Activated T-helper 17 cell treated with anti-CD3 and anti-CD28 coated beads, Interleukin-2, amount 50 U/mL, for 72 hours (primary cell): Measurements from ENCODE around the gene GALNT2. TPM values are rescaled to one million over a fixed set of nuclear protein-coding genes. Genes with fewer than 3 reads are reported as not detected.

ENCODE experiments used
- ATAC-seq: fragments of 150-1000 bp; cut with Tn5 transposase; replicated peaks from 2 replicates; pipeline ENCODE4 v1.10.0; 2021; ENCODE audit warnings: mild to moderate bottlenecking, moderate library complexity
- H3K27ac Mint-ChIP-seq: one replicate; pipeline ENCODE4 v1.8.0; 2022; ENCODE audit warnings: mixed read lengths
- H3K27me3 Mint-ChIP-seq: one replicate; pipeline ENCODE4 v1.8.0; 2022; ENCODE audit warnings: mixed read lengths
- H3K36me3 Mint-ChIP-seq: one replicate; pipeline ENCODE4 v1.8.0; 2022; ENCODE audit warnings: low read depth, mild to moderate bottlenecking, mixed read lengths
- H3K4me1 Mint-ChIP-seq: one replicate; pipeline ENCODE4 v1.8.0; 2022; ENCODE audit warnings: mixed read lengths
- H3K4me3 Mint-ChIP-seq: one replicate; pipeline ENCODE4 v1.8.0; 2022; ENCODE audit warnings: mild to moderate bottlenecking, mixed read lengths
- H3K9me3 Mint-ChIP-seq: one replicate; pipeline ENCODE4 v1.8.0; 2022; ENCODE audit warnings: mixed read lengths
- total RNA-seq, 2 donors: library from RNA; stranded (reverse); gene quantifications; one replicate each; pipeline ENCODE4 v1.2.3, GENCODE V29; 2022

GALNT2 gene
- total RNA-seq, 2 donors from 2014 or later: 49.7 to 53.6 TPM

DNA sequence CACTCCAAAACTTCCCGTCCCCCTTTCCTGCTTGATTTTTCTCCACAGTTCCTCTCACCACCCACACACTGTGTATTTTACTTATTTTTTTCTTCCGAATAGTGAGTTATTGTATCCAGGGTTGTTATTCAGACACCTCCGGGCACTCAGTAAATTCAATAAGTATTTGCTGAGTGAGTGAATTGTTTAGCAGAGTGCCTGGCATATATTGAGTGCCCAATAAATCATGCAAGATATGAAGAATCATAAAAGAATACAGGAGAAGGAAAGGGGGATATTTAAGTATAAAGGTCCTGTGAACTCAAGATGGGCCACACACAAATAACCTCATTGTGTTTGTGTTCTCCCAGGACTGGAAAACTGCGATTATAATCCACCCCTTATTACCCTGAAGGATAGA, 139.9 kb downstream of the GALNT2 start:
- Mint-ChIP-seq H3K4me3 (no peak overlapping the region), H3K27me3 (no peaks in the 10 kb centered on the region), H3K4me1 (peaks cover 34% of the 10 kb centered on the region), H3K27ac (peak overlapping the region; percentile 36), H3K36me3 (peaks cover 70% of the 10 kb centered on the region), H3K9me3 (no peaks in the 10 kb centered on the region)
- ATAC-seq: no peak

DNA sequence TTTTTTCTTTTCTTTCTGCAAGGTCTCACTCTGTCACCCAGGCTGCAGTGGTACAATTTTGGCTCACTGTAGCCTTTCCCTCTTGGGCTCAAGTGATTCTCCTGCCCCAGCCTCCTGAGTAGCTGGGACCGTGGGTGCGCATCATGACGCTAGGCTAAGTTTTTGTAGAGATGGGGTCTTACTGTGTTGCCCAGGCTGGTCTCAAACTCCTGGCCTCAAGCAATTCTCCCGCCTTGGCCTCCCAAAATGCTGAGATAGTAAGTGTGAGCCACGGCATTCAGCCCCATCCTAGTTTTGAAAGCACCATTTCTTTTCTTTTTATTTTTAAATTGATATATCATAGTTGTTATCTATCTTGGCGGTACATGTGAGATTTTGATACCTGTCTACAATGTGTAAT, 140.6 kb downstream of the GALNT2 start:
- peaks cover 40% of the 10 kb centered on the region for H3K4me1 Mint-ChIP-seq
- H3K27ac Mint-ChIP-seq: peak overlapping the region; percentile 99
- no peaks in the 10 kb centered on the region for H3K9me3 Mint-ChIP-seq
- peaks cover 71% of the 10 kb centered on the region for H3K36me3 Mint-ChIP-seq
- ATAC-seq: no peak
- no peaks in the 10 kb centered on the region for H3K27me3 Mint-ChIP-seq
- peak overlapping the region; percentile 80 for H3K4me3 Mint-ChIP-seq

DNA sequence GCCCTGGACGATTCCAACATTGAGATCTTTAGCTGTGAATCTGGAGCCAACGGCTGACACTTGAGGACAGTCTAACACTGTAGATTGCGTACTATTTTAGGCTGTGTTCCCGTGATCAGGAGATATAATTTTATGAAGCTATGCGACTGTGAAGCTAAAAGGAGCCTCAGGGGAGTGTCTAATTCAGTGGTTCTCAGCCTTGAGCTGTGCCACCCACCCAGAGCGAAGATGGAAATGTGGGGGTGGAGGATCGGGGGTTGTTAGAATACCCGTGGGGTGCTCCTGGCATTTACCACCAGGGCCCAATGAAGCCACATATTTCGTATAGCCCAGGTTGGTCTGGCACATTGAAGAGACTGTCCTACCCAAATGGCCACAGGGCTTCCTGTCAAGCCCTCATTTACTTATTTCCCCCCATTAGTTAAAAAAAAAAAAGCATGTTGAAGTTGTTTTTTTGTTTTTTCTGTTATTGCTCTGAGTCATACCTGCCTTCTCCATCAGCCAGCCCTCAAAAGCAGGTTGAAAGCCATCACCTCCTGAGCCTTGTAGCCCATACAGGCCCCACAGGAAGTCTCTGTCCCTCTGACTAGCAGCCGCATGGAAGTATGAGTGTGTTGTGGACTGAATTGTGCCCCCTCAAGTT, 141.7 kb downstream of the GALNT2 start:
- H3K4me1 Mint-ChIP-seq: peaks cover 51% of the 10 kb centered on the region
- no peaks in the 10 kb centered on the region for H3K27me3 Mint-ChIP-seq
- peak overlapping the region; percentile 80 for H3K4me3 Mint-ChIP-seq
- H3K27ac Mint-ChIP-seq: peak overlapping the region; percentile 99
- peak; percentile 82 for ATAC-seq
- no peaks in the 10 kb centered on the region for H3K9me3 Mint-ChIP-seq
- H3K36me3 Mint-ChIP-seq: peaks cover 68% of the 10 kb centered on the region

DNA sequence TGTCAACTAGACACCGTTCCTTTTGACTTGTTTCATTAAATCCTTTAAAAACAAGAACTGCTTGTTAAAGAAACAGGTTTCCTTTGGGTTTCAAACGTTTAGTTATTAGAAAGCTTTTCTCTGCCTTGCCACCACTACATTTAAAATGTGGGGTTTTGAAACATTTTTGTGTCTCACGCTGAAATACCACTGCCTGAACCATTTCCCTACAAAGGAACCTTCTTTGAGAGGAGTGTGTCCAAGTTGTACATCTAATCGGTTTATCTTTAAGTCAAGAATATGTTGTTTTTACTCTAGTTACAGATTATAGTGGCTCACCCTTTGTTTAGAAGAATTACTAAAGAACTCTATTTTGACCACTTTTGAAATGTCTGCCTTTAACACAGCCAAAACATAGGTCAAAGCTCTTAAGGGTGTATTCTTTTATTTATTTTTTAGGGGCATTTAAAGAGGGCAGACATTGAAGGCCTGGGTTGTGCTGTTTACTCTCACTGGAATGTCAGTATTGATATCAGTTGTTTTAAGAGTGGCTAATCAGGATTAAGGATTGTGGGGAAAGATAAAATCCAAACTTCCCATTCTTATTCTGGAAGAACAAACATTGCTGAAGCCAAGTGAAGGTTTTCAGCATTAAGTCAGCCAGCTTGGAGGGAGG, 143.4 kb downstream of the GALNT2 start:
- H3K27me3 Mint-ChIP-seq: no peaks in the 10 kb centered on the region
- peak overlapping the region; percentile 80 for H3K4me3 Mint-ChIP-seq
- ATAC-seq: no peak

DNA sequence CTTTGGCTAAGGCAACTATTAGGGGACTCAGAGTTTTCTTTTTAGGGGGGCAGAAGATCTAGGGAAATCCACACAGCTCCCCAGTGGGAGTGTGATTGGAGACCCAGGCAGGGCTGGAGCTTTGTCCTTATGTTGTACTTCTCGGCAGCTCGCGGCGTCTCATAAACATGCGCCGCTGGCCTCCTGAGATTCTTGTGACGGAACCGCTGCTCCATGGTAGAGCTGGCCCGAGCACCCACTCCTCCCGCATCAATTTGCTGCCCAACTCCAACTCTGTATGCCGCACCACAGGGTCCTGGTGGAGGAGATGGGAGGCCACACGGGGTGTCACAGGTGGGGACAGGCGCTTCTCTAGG, 143.9 kb downstream of the GALNT2 start:
- Mint-ChIP-seq H3K4me3 (peak overlapping the region; percentile 80), H3K27ac (peak overlapping the region; percentile 99), H3K27me3 (no peaks in the 10 kb centered on the region), H3K36me3 (peaks cover 48% of the 10 kb centered on the region), H3K4me1 (peaks cover 58% of the 10 kb centered on the region), H3K9me3 (no peaks in the 10 kb centered on the region)
- no peak for ATAC-seq

More for the DNA sequence above, 143.4 kb downstream of the GALNT2 start:
- Mint-ChIP-seq H3K4me1 (peaks cover 58% of the 10 kb centered on the region), H3K36me3 (peaks cover 53% of the 10 kb centered on the region), H3K27ac (peak overlapping the region; percentile 99), H3K9me3 (no peaks in the 10 kb centered on the region)

DNA sequence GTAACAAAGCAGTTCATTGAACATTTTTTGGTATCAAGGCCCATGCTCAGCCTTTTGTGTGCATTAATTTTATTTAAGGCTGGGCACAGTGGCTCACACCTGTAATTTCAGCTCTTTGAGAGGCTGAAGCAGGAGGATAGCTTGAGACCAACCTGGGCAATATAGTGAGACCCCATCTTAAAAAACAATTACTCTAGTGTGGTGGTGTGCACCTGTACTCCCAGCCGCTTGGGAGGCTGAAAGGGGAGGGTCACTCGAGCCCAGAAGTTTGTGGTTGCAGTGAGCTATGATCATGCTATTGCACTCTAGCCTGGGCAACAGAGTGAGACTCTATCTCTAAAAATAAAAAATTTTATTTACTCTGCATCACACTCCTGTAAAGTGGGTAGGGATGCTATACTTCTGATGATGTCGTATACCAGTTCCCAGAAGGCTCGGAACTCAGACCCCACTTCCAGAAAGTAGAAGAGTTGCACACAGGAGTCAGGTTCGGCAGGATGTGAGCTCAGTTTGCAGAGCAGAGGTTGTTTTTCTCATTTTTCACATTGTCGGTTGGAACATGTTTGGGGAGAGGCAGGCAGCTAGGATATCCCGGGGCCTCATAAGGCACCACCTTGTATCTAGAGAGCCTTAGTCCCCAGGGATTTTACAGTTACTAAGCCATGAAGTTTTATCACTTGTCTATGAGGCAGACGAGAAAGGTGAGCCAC, 144.6 kb downstream of the GALNT2 start:
- no peaks in the 10 kb centered on the region for H3K27me3 Mint-ChIP-seq
- peaks cover 42% of the 10 kb centered on the region for H3K36me3 Mint-ChIP-seq
- no peak for ATAC-seq
- H3K4me1 Mint-ChIP-seq: peaks cover 58% of the 10 kb centered on the region
- peak overlapping the region; percentile 72 for H3K4me3 Mint-ChIP-seq
- H3K9me3 Mint-ChIP-seq: no peaks in the 10 kb centered on the region
- H3K27ac Mint-ChIP-seq: peak overlapping the region; percentile 99

DNA sequence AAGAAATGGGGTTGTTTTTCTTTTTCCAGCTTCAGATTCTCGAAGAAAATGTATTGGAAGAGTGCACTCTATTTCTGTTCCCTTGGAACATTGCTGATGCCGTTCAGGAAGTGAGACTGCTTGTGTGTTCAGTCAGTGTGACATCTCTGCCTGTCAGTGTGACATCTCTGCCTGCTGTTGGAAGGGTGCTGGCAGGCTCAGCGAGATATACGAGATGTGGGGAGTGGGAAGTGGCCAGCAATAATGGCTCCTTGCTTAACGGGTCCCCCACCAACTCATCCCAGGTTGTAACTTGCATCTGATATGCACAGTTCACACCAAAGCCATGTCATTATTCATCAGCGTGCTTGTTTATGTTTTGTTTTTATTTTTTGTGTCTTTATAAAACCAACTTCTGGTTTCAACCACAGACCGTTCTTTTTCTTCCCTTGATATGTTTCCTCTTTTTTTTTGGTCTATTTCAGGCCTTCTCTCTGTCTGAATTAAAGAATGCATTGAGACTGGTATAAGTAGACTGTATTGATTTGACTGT, 145.4 kb downstream of the GALNT2 start:
- ATAC-seq: peak; percentile 20

DNA sequence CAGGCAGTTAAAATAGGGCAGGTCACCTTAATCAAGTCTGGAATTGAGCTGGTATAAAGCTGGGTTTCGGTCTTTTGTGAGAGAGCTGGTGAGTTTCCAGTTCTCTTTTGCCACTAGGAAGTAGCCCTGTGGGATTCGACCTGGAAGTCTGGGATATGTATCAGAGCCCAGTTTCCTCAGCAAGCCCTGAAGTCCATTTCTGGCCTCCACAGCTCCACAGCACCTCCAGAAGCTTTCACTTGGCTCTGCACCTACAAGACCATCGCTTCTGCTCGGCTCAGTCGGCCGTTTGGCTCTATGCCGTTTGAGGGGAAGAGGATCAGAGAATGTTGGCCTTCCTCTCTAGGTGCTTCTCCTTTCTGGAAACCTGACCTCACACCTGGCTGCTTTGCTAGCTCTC, 148.0 kb downstream of the GALNT2 start:
- no peak overlapping the region for H3K4me3 Mint-ChIP-seq
- H3K27ac Mint-ChIP-seq: peak overlapping the region; percentile 26
- peaks cover 4% of the 10 kb centered on the region for H3K9me3 Mint-ChIP-seq
- no peak for ATAC-seq
- H3K36me3 Mint-ChIP-seq: peaks cover 16% of the 10 kb centered on the region
- no peaks in the 10 kb centered on the region for H3K27me3 Mint-ChIP-seq
- H3K4me1 Mint-ChIP-seq: peaks cover 46% of the 10 kb centered on the region

More for the DNA sequence above, 145.4 kb downstream of the GALNT2 start:
- H3K27ac Mint-ChIP-seq: peak overlapping the region; percentile 99
- peak overlapping the region; percentile 72 for H3K4me3 Mint-ChIP-seq
- H3K36me3 Mint-ChIP-seq: peaks cover 36% of the 10 kb centered on the region
- H3K9me3 Mint-ChIP-seq: peaks cover 4% of the 10 kb centered on the region
- H3K27me3 Mint-ChIP-seq: no peaks in the 10 kb centered on the region
- H3K4me1 Mint-ChIP-seq: peaks cover 58% of the 10 kb centered on the region

DNA sequence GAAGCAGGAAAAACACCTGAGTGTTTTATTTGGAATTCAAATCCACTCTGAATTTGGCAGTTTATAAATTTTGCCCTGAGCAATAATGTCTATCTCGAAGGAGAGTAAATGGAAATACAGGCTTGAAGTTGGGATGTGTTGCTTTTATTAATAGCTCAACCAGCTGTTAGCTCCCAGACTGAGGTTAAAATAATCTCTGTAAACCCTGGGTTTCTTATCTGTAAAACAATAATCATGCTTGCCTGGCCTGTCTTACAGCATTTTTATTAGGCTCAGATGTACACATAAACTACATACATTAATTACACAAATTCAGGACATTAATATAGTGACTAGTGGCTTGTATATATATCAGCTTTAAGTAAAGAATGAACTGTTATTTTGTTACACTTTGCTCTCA, 148.5 kb downstream of the GALNT2 start:
- ATAC-seq: no peak
- Mint-ChIP-seq H3K36me3 (peaks cover 16% of the 10 kb centered on the region), H3K27me3 (no peaks in the 10 kb centered on the region), H3K4me1 (peaks cover 41% of the 10 kb centered on the region), H3K27ac (no peak overlapping the region), H3K4me3 (no peak overlapping the region), H3K9me3 (peaks cover 4% of the 10 kb centered on the region)

DNA sequence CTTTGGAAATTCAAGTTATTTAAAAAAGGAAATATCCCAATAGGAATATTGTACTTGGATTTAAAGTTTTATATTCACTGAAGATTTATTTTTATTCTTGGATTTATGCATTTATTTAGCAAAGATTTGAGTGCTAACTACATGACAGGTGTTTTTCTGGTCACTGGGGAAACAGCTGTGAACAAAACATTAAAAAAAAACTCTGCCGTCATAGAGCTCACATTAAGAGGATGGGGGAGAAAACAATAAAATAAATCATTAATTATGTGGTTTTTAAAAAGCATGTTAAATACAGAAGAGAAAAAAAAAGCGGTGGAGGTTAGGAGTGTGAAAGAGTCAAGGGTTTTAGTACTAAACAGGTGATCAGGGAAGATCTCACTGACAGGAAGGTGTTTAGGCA, 149.9 kb downstream of the GALNT2 start:
- Mint-ChIP-seq H3K36me3 (peaks cover 16% of the 10 kb centered on the region), H3K27ac (peak overlapping the region; percentile 40), H3K27me3 (no peaks in the 10 kb centered on the region), H3K4me3 (no peak overlapping the region), H3K4me1 (peaks cover 34% of the 10 kb centered on the region), H3K9me3 (peaks cover 4% of the 10 kb centered on the region)
- ATAC-seq: no peak

DNA sequence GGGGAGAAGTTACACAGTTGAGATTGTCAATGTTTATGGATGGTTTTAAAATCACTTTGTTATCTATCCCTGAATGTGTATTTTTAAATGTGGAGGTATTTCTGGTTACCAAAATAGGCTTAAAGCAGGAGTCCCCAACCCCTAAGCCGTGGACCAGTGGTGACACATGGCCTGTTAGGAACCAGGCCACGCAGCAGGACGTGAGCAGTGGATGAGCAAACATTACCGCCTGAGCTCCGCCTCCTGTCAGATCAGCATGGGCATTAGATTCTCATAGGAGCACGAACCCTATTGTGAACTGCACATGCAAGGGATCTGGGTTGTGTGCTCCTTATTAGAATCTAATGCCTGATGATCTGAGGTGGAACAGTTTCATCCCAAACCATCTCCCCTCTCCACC, 151.6 kb downstream of the GALNT2 start:
- H3K4me1 Mint-ChIP-seq: peaks cover 16% of the 10 kb centered on the region
- no peak overlapping the region for H3K27ac Mint-ChIP-seq
- peaks cover 2% of the 10 kb centered on the region for H3K36me3 Mint-ChIP-seq
- H3K4me3 Mint-ChIP-seq: no peak overlapping the region
- peaks cover 4% of the 10 kb centered on the region for H3K9me3 Mint-ChIP-seq
- no peaks in the 10 kb centered on the region for H3K27me3 Mint-ChIP-seq
- no peak for ATAC-seq

DNA sequence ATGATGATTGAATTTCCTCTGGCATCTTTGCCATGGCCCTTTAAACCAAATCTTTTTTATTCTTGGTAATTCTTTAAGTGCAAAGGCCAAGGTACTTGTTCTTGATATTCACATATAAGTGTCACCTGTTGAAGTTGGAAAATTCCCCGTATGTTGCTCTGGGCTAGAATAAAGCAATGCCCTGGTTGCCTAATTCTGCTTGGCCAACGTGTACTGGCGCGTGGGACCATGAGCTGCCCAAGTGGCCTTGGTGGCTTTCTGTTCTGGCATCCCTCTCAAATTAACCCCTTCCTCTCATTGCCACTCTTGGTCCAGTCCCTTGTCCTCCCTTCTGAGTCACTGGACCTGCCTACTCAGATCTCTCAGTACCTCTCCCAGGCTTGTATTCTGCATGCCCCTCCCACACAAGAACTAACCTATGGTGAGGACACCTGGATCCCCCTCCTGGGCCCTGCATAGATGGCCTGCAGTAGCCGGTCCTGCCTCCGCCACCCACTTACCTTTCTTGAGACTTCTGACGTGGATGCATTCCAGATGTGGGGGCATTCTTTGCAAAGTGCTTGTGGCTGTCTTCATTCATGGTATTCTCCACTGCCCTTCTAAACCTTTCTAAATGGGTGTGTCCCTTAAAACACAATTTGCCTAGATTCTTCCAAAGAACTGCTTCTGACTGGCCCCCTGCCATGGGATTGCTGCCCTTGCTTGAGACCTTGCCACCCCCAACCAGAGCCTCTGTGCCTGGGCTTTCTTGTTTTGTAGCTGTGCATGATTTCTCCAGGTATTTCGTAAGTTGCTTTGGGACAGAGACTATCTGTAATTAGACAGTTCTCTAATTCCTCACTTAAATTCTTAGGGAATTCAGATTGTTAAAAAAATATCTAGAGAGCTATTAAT, 152.4 kb downstream of the GALNT2 start:
- Mint-ChIP-seq H3K36me3 (no peaks in the 10 kb centered on the region), H3K4me3 (no peak overlapping the region), H3K27ac (no peak overlapping the region), H3K27me3 (no peaks in the 10 kb centered on the region), H3K9me3 (peaks cover 4% of the 10 kb centered on the region), H3K4me1 (peaks cover 14% of the 10 kb centered on the region)
- no peak for ATAC-seq

DNA sequence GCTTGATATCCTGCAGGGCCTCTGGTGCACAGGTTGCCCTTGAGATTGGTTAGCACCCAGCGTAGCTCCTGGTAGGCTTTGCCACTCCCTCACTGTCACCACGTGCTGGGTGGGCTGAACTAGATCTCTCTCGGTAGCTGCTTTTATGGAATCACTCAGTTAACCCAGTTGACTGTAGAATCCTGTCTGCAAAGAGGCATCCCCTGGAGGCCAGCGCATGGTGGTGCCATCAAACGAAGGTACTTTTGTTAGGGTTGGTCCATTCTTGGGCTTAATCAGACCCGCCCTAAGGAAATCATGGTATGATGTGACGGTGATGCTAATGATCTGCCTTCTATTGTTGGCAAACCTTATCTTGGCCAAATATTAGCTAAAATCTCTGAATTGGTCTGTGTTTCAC, 153.4 kb downstream of the GALNT2 start:
- no peak overlapping the region for H3K27ac Mint-ChIP-seq
- H3K9me3 Mint-ChIP-seq: peaks cover 4% of the 10 kb centered on the region
- H3K36me3 Mint-ChIP-seq: no peaks in the 10 kb centered on the region
- H3K4me3 Mint-ChIP-seq: no peak overlapping the region
- H3K4me1 Mint-ChIP-seq: peaks cover 9% of the 10 kb centered on the region
- H3K27me3 Mint-ChIP-seq: no peaks in the 10 kb centered on the region
- ATAC-seq: no peak

DNA sequence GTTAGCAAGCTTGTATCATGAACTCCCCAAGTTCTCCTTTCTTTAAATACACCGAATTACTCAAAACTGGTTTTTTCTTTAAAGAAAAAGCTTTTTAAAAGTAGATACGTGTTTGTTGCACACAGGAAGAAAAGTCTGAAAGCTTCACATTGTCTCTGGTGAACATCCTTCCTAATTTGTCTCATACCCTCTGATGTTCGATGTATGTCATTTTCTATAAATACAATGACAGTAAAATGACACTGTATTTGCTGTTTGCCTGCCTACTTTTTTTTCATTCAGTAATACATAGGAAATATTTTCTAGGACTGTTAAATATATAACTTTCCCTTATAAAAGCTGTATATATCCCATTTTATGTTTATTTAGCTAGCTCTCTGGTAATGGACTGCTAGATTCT, 153.9 kb downstream of the GALNT2 start:
- H3K36me3 Mint-ChIP-seq: no peaks in the 10 kb centered on the region
- H3K4me3 Mint-ChIP-seq: no peak overlapping the region
- peaks cover 4% of the 10 kb centered on the region for H3K9me3 Mint-ChIP-seq
- H3K27me3 Mint-ChIP-seq: no peaks in the 10 kb centered on the region
- ATAC-seq: no peak
- H3K27ac Mint-ChIP-seq: no peak overlapping the region
- H3K4me1 Mint-ChIP-seq: peaks cover 9% of the 10 kb centered on the region
